ENCODE measurements around the gene CRMP1.

CRMP1 gene

GRCh38 chr4:5893004-5893580 is at the start of gene CRMP1:
Gene CRMP1 (minus strand): TSS chr4:5893086. CDS start chr4:5892969, 117 bp downstream.
- DNase-seq: no peak

- DNase-seq: peak; percentile 41
Measured at GRCh38 chr4:5941601-5942000, 48.7 kb upstream of the CRMP1 start.

- peak; percentile 42 for DNase-seq
Measured at GRCh38 chr4:5940470-5941203, 47.8 kb upstream of the CRMP1 start.

GRCh38 chr4:5933996-5934831 is 41.3 kb upstream of the CRMP1 start:
- DNase-seq: no peak

- peak; percentile 10 for DNase-seq
Measured at GRCh38 chr4:5933116-5933515, 40.2 kb upstream of the CRMP1 start.

GRCh38 chr4:5932035-5932568 is 39.2 kb upstream of the CRMP1 start:
- DNase-seq: peak; percentile 78

GRCh38 chr4:5931526-5931925 is 38.6 kb upstream of the CRMP1 start:
- DNase-seq: no peak

GRCh38 chr4:5930876-5931275 is 38.0 kb upstream of the CRMP1 start:
- DNase-seq: no peak

GRCh38 chr4:5930456-5930855 is 37.6 kb upstream of the CRMP1 start:
- DNase-seq: no peak

GRCh38 chr4:5928844-5929420 is 36.0 kb upstream of the CRMP1 start:
- DNase-seq: no peak

GRCh38 chr4:5928274-5928673 is 35.4 kb upstream of the CRMP1 start:
- no peak for DNase-seq

GRCh38 chr4:5927747-5928146 is 34.9 kb upstream of the CRMP1 start:
- no peak for DNase-seq

- no peak for DNase-seq
Measured at GRCh38 chr4:5927116-5927515, 34.2 kb upstream of the CRMP1 start.

GRCh38 chr4:5926598-5926997 is 33.7 kb upstream of the CRMP1 start:
- DNase-seq: no peak

- no peak for DNase-seq
Measured at GRCh38 chr4:5925419-5926200, 32.7 kb upstream of the CRMP1 start.

GRCh38 chr4:5924461-5925125 is 31.7 kb upstream of the CRMP1 start:
- DNase-seq: no peak

GRCh38 chr4:5923376-5923775 is 30.5 kb upstream of the CRMP1 start:
- no peak for DNase-seq

GRCh38 chr4:5922556-5922955 is 29.7 kb upstream of the CRMP1 start:
- DNase-seq: no peak

GRCh38 chr4:5921981-5922380 is 29.1 kb upstream of the CRMP1 start:
- no peak for DNase-seq

- no peak for DNase-seq
Measured at GRCh38 chr4:5921101-5921980, 28.5 kb upstream of the CRMP1 start.

- no peak for DNase-seq
Measured at GRCh38 chr4:5919571-5919970, 26.7 kb upstream of the CRMP1 start.

All from DMS79 (cell line).